HG02938 (cell line): ENCODE data around the gene ANO1.

Experiments
- ATAC-seq: cut with Tn5 transposase; IDR thresholded peaks from one replicate; pipeline ENCODE4 v1.9.1; 2021; ENCODE audit warnings: mild to moderate bottlenecking, moderate library complexity; ENCODE audit not compliant: unreplicated experiment

The ANO1 gene

DNA sequence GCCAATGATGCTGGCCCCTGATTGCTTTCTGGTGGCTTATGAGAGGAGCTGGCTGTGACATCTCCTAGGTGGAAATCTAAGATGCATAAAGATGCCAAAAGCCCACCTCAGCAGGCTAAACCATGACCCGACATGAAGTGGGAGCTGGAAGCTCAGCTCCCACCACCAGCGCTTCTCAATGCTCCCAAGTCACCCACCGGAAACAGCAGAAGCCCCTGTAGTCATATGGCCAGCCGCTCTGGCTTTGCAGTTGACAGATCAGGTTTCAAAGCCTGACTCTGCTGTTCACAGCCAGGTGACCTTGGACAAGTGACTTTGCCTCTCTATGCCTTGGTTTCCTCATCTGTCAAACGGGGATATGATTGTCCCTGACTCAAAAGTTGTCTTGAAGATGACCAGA lies 29.1 kb upstream of the ANO1 start:
- no peak for ATAC-seq

DNA sequence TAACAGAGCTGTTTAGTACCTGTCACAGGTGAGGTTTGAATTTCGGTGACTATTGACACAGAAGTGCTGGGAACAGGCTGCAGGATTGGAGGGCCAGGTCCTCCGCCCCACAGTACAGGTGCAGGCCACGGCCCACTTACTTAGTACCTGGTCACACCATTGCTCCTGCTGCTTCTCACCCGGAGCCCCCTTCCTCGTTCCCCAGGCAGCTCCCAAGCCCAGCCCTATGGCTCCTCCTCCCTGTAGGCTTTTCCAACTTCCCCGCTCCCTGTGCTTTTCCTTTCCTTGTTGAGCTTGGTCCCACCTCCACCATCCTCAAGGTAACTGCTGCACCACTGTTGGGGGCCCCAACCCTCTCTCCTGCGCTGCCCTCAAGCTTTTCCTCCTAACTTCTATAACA lies 27.9 kb upstream of the ANO1 start:
- ATAC-seq: no peak

DNA sequence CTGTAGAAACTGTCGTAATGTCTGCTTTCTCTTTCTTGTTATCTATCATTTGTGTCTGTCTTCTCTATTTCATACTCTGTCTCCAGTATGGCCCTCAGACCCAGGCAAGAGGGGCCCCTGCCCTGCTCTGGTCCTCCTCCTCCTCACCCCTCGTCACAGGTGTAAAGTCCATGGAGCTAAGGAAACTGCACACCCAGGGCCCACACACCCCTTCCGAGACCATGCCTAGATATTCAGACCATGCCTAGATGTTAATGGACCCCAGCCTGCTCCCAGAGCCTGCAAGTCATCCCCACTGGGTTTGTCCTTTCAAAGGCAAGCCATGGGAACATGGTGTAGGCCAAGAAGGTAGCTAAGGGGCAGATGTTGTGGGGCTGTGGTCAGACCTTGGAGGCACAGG lies 24.1 kb upstream of the ANO1 start:
- ATAC-seq: no peak

DNA sequence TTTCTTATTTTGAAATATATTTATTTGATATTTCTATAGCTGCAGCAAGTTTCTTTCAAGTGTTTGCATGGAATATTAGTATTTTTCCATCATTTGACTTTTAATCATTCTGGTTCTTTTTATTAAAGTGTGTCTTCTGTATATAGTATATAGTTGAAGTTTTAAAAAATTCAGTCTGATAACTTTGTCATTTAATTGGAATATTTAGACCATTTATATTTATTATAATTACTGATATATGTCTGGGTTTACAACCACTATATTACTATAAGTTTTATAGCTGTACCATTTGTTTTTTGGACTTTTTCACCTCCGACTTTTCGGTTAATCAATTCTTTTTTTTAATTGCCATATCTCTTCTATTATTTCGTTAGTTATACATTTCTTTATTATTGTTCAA lies 22.7 kb upstream of the ANO1 start:
- no peak for ATAC-seq

DNA sequence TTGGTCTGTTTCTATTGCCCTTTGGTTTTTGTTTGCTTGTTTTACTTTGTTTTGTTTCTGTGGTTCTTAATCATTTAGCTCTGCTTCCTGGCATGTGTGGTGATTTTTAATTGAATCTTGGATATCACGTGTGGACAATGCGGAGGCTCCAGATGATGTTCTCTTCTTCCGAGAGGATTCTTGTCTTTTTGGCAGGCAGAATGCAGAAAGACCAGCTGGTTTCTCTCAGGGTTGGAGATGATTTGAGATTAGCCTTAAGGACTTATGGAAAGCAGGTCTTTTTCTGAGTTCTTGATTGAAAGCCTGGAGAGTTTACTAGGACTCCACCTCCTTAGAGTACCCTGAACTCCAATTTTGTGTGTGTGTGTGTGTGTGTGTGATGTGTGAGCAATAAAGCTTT lies 21.0 kb upstream of the ANO1 start:
- ATAC-seq: no peak

DNA sequence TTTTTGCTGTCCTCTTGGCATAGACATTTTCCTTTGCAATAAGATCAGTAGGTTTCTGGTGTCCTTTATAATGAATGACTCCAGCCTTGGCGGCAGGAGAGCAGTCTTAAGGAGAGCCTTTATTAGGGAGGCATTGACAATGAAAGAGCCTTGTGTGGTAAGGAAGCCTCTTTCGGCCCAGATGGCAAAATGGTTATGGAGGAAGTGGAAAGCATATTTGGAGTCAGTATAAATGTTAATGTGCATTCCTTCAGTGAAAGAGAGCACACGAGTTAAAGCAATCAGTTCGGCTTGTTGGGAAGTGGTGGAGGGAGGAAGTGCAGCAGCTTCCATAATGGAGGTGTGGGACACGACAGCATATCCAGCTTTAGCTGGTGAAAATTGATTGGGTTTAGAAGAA lies 18.1 kb upstream of the ANO1 start:
- ATAC-seq: no peak

DNA sequence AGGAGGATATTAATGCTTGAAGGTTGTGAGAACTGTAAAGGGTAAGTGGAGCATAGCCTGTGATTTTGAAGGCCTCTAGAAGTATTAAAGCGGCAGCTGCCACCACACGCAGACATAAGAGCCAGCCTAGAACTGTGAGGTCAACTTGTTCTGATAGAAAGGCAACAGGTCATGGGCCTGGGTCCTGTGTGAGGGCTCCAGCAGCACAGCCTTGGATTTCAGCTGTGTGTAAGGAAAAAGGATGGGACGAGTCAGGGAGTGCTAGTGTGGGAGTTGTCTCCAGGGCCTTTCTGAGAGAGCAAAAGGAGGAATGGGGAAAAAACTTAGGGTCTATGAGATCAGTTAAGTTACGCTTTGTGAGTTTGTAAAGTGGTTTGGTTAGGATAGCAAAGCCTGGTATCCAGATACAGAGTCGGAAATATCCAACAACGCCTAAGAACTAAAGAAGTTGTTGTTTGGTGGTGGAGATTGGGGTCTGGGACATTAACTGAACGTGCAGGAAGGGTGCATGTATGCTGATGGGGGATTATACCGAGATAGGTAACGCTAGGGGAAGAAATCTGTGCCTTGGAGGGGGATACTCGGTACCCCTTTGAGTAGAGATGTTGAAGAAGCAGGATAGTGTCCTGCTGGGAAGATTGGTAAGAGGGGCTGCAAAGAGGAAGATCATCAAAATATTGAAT lies 17.4 kb upstream of the ANO1 start:
- no peak for ATAC-seq

DNA sequence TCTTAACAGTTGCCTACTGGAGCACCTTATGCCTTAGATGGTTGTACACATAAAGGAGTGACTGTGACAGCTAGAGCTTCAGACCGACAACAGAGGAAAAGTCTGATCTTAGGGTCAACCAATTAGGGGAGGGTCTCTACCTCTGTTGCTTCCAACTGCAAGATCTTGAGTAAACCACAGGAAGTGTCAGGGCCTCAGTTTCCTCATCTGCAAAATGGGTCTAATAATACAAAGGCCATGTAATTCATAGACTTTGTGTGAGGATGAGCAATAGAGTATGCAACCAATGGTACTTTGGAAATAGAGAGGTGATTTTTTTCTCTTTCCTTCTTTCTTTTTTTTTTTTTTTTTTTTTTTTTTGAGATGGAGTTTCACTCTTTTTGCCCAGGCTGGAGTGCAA lies 16.4 kb upstream of the ANO1 start:
- no peak for ATAC-seq

DNA sequence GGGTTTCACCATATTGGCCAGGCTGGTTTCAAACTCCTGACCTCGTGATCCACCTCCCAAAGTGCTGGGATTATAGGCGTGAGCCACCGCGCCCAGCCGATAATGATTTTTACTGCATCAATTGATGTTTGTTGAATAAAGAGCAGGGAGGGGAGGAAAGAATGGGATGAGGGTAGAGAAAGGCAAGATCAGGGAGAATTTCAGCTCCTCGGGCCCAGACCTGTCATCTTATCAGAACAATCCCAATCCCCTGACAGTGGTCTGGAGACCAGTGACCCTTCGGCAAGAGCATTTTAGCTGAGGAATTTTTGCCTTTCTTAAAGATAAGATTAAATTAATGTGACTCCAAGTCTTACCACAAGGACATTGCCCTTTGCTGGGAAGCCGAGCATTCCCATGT lies 15.0 kb upstream of the ANO1 start:
- ATAC-seq: no peak

DNA sequence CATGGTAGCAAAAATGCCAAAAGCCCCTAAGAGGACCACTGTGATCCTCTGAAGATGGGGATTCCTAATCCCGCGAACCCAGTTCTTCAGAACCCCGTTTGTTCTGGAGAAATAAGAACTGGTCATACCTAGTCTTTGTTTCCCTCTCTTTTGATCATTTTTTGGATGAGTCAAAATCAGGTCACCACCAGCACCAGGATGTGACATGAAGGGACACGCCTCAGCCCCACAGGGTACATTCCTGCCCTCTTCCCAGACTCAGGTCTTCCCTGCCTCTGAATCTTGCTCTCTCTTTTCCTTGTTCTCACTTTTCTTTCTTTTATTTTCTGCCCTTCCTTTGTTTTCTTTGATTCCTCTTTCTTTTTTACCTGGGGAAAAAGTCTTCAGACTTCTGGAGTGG lies 14.6 kb upstream of the ANO1 start:
- no peak for ATAC-seq

DNA sequence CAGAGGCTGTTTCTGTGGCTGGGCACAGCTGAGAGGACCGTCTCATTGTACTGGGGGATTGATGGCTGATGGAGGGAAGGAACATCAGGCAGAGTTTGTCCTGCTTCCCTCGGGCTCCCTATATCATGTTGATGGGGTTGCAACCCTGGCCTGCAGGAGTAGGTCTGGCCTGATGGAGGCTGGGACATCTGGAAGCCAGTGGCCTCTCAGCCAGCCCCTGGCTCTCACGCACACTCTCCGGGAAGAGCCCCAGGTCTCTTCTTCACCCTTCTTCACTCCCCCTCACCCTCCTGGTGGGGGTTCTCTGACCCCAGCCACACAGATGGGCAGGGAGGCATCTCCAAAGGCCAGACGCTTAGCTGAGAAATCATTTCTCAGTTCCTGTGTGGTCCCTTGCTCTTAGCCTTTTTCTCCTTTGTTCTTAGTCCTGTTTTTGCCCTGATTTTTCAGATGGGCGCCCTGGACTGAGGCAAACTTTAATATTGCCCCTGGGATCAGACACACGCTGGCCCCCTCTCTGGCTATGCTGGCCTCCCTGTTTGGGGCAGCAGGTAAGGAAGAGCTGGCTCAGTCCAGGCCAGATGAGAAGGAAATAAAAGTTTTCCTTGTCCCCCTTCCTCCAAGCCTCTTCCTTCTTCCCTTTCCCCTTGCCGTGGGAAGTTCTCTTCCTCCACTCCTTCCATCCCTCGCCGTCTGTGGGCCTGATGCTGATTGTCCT lies 13.9 kb upstream of the ANO1 start:
- no peak for ATAC-seq

DNA sequence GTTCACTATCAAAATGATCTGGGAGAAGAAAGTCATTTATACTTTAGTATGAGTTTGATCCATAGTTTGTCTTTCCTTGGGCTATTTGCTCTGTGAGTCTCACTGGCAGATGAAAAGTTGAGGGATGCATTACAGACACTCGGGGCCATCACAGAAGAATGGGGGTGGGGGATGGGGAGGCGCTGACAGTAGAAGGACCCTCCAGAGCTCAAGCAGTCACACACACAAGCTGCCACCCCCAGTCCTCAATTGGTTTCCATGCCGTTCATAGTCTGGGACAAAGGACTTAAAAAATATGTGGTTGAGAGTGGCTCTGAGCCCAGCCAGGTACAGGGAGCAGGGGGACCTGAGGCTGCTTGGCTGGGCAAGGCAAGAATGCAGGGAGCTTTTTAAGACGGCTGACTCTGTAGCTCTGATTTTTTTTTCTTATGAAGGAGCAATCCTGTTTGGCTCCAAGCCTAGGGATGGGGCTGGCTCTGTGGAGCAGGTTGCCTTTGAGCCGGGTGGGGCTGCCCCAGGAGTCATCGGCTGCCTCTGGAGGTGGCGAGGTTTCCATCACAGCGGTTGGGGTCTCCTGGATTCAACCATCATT lies 13.3 kb upstream of the ANO1 start:
- ATAC-seq: no peak

DNA sequence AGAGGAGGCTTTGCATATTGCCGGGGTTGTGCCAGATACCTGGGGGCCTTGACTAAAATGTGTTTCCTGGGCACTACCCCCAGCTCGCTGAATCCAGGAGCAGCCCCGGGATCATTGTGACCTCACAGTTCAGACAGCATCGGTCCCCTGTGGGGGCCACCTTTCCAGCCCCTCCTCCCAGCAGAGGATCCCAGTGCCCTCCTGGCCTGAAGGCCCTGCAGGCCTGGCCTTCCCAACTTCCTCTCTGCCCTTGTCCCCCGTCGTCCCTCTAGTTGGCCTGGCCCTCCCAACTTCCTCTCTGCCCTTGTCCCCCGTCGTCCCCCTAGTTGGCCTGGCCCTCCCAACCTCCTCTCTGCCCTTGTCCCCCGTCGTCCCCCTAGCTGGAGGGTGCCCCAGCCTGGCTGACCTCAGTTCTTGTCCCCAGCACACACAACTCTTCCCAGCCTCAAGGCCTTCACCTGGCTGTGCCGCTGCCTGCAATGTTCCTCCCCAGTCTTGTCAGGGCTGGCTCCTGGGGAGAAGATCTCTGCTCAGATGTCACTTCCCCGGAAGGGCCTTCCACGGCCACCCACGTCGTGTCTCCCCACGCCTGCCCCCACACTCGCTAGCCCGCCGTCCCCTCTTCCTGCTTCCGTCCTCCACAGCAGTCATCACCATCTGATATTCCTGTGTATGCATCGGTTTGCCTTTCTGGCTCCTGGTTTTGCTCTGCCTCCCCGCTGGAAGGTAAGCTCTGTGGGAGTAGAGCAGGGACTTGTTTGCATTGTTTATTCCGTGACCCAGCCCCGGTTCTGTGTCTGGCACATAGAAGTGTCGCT lies 12.6 kb upstream of the ANO1 start:
- no peak for ATAC-seq

DNA sequence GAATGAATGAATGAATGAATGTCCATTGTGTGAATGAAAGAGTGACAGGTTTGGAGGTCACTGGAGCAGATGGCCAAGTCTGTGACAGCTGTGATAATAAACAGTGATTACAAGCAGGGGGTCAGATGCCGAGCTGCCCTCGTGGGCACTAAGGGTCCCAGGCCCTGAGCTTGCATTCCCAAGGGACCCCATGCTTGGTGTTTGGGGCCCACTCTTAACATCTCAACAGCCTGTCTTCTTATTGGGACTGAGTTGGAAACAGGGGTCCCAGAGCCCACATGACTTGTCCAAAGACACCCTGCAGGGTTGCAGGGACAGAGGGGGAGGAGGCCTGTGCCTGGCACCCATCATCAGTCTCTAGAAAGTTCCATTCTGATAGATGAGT lies 12.0 kb upstream of the ANO1 start:
- ATAC-seq: no peak

DNA sequence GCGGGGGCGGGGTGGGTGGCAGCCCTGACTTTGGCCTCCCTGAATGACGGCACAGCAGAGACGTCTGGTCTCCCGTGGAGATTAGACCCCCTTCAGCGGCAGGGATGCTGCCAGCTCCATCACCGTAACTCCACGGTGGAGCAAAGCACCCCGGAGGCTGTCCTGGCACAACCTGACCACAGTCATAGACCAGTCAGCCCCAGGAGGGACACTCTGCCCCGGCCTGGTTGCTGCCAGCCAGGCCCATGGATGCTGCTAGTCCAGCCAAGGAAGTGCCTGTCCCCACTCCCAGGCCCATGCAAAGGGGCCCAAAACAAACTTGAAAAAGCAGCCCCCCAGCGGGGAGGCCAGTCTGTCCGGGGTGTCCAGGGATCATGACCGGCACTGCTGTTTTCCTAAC lies 11.5 kb upstream of the ANO1 start:
- no peak for ATAC-seq

DNA sequence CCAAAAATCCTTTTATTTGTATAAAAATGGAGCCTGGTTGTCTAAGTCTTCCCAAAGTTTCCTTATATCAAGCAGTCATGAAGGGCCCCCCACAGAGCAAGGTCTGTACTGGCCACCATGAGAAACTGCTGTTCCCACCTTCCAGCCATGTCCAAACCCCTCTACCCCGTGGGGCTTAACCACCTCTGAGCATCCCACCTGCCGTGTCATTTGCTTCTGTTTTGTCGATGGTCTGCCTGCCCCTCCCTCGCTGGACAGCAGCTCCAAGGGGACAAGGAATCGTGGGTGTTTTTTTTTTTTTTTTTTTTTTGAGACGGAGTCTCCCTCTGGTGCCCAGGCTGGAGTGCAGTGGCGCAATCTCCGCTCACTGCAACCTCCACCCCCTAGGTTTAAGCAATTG lies 11.1 kb upstream of the ANO1 start:
- ATAC-seq: no peak

DNA sequence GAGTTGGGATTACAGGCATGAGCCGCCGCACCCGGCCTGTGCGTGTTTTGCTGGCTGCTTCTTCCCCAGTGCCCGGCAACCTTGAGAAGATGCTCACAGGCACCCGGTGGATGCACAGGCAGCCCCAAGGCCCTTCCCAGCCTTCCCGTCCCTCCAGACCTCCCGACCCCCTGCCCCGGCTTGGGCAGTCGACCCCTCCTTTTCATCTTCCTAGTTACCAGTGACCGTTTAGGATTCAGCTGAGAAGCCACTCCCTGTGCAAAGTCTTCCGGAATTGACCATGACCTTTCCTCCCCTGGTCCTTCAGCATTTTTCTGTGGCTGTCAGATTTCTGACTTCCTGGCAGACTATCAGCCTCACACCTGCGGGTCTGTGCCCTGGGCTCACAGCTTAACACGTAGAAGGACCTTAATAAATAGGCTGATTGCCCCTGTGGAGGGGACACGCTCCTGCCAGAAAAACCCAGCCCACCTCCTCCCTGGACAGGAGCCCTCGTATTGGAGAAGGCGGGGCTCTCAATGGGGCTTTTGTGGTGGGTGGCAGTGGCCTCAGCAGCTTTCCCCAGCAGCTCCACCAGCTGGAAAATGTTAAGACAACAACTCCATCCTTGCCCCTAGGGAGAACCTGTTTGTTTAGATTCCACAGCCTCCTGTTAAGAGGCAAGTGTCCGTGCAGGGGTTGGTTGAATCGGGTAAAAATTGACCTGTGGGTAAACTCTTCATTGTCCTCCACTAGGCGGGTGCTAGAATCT lies 10.4 kb upstream of the ANO1 start:
- ATAC-seq: no peak

DNA sequence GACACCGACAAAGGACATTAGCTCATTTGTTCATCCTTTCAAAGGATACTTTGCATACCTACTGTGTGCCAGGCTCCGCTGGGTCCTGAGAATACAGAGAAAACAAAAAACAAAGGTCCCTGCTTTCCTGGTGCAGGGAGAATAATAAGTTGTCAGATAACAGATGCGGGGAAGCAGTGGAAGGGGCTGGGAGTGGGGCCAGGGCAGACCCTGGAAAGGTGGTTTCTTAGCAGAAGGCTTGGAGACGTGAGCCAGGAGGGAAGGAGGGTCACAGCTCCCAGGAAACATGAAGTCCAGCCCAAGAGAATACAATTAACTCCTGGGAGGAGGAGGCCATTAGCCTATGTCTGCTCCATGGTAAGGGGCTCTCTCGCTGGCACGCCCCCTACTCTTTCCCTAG lies 9.8 kb upstream of the ANO1 start:
- ATAC-seq: no peak

DNA sequence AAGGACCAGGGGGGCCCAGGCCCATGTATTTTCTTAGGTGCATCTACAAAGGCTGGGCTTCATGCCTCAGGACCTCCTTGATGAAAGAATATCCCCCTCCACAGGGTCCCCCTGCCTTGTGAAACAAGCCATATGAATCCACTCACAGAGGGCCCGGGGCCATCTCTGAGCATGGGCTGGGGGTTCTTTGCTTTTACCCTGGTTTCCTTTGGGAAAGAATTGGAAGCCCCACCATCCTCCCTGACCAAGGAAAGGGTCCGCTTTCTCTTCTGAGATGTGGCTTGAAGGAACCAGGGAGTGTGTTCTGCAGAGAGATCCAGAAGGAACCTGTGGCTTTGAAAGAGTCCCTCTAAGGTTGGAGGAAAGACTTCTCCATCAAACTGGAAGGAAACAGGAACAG lies 9.2 kb upstream of the ANO1 start:
- ATAC-seq: no peak

DNA sequence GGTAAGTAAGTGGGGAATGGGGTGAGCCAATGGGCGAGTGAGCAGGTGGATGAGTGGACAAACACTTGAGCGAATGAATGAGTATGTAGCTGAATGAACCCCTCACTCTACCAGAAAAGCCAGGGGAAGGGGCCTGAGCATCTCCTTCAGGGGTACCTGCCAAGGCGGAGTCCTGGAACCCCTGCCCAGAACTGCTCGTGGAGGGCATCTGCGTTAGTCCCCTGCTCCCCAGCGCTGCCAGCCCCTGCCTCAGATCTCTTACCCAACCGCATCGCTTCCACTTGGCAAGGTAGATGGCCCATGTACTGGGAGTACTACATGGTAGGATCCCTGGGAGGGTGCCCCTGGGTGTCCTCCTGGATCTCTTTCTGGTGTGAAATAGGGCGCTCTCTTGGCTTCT lies 7.4 kb upstream of the ANO1 start:
- no peak for ATAC-seq

DNA sequence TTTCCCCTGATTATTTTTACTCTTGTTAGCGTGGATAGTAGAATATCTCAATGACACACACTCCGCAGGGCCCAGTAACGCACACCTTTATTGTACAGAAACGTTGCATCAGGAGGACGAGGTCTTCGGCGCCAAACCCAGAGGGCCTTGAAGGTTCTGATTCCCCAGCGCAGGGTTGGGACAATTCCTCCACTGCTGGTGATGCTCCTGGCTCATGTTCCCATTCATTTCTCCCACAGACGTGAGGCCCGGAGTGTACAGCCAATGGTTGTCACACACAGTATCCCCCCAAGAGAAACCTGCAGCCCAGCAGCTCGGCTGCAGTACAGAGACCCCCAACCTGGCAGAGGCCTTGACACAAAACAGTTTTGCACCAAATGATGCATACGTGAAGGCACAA lies 6.1 kb upstream of the ANO1 start:
- ATAC-seq: no peak
